GM18907 (cell line): Measurements from ENCODE around the gene ARHGEF28.

Experiments
- ATAC-seq: cut with Tn5 transposase; IDR thresholded peaks from one replicate; pipeline ENCODE4 v1.9.1; 2021; ENCODE audit warnings: mild to moderate bottlenecking, moderate library complexity; ENCODE audit not compliant: unreplicated experiment

Gene ARHGEF28

GRCh38 chr5:73654819-73655318 is 28.9 kb downstream of the ARHGEF28 start:
- no peak for ATAC-seq

GRCh38 chr5:73655521-73656160 is 29.6 kb downstream of the ARHGEF28 start:
- no peak for ATAC-seq

DNA sequence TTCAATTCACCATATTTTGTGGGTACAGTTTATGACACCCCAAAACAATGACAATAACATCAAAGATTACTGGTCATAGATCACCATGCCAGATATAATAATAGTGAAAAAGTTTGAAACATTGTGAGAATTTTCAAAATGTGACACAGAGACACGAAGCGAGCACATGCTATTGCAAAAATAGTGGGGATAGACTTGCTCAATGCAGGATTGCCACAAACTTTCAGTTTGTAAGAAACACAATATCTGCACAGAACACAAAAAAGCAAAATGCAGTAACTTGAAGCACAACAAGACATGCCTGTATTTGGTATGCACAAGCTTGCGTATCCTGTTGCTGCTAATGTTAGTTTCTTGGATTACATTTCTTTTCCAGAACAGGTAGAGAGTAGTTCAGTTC is 35.8 kb downstream of the ARHGEF28 start:
- ATAC-seq: no peak

- no peak for ATAC-seq
Measured at GRCh38 chr5:73663161-73663859, 37.3 kb downstream of the ARHGEF28 start.

- peak; percentile 65 for ATAC-seq
Measured at GRCh38 chr5:73663860-73664240, 37.9 kb downstream of the ARHGEF28 start.

DNA sequence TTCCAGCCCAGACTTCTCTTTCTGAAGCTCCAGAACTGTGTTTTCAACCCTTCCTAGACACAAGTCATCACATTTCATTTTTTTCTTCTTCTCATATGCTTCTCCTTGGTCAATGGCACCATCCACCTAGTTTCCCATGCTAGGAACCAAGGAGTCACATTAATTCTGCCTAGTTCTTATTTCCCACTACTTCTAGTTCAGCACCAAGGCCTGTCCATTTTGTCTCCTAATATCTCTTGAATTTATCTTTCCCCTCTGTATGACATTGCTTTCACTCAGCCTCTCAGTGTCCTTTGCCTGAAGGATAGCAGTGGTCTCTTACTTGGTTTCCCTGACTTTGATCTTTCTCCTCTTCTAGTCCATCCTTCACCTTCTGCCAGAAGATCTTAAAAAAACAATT is 38.8 kb downstream of the ARHGEF28 start:
- ATAC-seq: no peak

GRCh38 chr5:73666891-73667290 is 40.9 kb downstream of the ARHGEF28 start:
- ATAC-seq: no peak

GRCh38 chr5:73668017-73668416 is 42.0 kb downstream of the ARHGEF28 start:
- ATAC-seq: no peak

- no peak for ATAC-seq
Measured at GRCh38 chr5:73668486-73669111, 42.6 kb downstream of the ARHGEF28 start.

- no peak for ATAC-seq
Measured at GRCh38 chr5:73670731-73671130, 44.7 kb downstream of the ARHGEF28 start.

- no peak for ATAC-seq
Measured at GRCh38 chr5:73672132-73672531, 46.1 kb downstream of the ARHGEF28 start.

GRCh38 chr5:73673161-73673591 is 47.2 kb downstream of the ARHGEF28 start:
- no peak for ATAC-seq

DNA sequence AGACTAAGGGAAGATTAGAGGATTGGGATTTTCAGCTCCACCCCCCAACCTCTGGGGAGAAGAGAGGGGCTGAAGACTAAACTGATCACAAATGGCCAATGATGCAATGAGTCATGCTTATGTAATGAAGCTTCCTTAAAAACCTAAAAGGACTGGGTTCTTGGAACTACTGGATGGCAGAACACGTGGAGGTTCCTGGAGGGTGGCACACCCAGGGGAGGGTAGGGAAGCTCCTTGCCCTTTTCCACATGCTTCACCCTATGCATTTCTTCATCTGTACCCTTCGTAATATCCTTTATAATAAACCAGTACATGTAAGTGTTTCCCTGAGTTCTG is 48.6 kb downstream of the ARHGEF28 start:
- no peak for ATAC-seq

DNA sequence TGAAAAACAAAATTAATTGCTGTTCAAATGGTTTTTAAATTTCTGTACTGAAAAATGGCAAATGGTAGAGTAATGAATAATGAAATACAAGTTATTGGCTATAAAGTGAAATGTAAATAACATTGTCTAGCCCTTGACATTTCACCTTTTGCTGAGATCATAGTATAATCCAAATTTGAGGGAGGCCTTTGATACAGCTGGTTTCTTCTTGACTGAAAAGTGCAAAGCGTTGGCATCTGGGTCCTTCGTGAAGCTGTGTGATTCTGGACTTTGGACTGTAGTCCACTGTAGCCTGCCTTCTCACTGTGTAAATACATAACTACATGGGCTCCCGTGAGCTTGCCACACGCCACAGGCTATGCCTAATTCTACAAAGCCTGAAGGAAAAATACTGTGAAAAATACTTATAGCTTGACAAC is 52.3 kb downstream of the ARHGEF28 start:
- no peak for ATAC-seq

DNA sequence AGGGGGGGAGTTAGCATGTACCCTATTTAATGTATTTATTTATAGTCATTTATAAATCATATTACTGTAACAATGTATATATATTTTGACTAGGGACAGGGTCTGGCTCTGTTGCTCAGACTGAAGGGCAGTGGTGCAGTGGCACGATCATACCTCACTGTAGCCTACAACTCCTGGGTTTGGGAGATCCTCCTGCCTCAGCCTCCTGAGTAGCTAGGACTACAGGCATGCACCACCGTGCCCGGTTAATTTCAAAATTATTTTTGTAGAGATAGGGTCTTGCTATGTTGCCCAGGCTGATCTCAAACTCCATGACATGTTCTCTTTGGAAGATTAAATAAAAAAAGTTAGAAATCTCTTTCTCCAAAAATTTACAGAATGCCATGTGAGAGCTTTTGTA is 52.8 kb downstream of the ARHGEF28 start:
- ATAC-seq: no peak

GRCh38 chr5:73682176-73682575 is 56.2 kb downstream of the ARHGEF28 start:
- no peak for ATAC-seq

DNA sequence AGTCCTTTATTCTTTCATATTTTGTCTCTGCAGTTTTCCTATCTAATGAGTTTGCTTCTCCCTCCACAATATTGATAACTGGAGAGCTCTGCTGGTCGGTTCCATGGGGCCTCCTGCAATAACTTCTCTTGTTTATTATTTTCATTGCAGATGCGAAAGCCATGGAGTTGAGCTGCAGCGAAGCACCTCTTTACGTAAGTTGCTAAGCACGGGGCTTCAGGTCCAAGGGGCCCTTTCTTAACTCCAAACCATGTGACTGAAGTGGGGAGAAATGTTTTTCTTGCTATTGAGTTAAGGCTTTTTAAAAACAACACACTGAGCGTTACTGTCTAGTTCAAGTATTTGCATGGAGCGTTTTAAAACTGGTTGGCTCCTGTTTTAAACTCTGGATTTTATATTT is 58.7 kb downstream of the ARHGEF28 start:
- no peak for ATAC-seq

GRCh38 chr5:73686912-73687311 is 60.9 kb downstream of the ARHGEF28 start:
- peak; percentile 65 for ATAC-seq

- peak; percentile 82 for ATAC-seq
Measured at GRCh38 chr5:73687357-73687756, 61.4 kb downstream of the ARHGEF28 start.

DNA sequence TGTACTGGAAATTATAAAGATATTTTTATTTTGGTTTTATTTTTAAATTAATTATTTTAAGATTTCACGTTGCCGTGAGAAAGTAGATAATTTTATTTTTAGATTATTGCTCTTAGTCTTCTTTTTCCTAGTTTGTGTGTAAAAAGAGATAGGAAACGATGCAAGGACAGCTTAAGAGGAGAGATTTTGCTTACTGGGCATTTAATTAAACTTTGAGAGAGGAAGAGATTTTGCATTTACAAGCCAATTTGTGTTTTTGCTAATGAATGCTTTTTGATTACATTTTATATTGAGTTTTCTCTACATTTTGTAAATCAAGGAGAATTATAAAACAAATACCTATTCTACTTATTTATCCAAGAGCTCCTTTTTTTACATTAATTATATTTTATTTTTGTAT is 64.0 kb downstream of the ARHGEF28 start:
- ATAC-seq: no peak

DNA sequence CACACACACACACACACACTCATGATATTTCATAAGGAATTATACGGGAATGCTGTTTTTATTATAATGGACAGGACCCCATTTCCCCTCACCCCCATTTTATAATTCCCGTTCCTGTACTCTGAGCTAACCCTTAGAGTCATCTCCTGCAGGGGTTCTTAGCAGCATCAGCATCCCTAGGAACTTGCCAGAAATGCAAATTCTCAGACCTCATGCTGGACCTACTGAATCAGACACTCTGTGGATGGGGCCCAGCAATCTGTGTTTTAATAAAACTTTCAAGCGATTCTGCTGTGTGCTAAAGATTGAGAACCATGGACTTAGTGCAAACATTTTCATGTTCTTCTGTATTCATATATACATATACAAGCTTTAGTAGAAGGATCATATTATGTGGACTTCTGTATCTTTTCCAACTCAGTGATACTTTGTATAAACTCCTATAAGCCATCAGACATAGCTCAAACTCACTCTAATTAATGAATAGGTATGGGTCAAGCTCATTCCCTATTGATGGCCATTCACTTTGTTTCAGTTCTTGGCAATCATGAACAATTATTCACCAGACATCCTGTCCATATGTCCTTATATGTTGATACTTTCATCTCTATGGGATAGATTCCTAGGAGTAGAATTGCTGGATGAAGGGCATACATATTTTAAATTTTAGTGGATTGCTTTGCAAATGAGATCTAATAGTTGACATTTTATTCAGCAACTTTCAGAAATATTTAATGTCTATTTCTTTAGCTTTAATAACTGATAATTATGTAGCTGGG is 65.5 kb downstream of the ARHGEF28 start:
- no peak for ATAC-seq
